ENCODE data around the gene AMH.

Gene AMH

DNA sequence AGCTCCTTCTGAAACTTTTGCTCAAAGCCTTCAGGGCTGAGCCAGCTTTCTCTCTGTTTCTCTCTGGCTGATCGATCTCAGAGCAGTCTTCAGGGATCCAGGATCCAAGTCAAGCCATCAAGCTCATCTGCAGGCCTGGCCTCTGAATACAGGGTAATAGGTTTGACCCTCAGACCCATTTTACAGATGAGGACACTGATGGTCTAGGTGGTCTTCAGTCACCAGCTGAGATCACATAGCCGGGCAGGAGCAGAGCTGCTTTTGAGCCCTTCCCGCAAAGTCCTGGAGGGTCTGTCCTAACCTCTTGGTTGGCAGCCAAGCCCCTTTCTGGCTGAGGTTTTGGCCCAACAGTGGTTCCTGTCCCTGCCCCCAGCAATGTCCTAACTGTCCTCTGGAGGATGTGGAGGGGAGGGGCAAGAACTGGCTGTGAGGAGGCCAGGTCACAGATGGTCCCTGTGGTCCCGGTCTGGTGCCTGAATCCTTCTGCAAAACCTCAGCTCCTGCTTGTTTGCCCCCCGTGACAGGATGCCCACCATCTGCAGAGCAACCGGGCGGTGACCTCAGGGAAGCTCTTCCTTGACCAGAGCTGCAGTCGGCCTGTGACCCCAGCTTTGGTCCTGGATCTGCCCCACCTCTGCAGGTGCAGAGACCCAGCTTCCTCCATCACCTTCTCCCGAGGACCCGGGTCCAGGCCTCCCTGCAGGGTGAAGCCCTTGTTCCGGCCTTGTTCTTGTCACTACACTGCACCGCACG lies 38.6 kb downstream of the AMH start:
- DNase-seq (ENCODE audit: low read depth), result no peak

- DNase-seq (ENCODE audit: low read depth), result no peak
These were observed 39.3 kb downstream of the AMH start for GRCh38 chr19:2288338-2288817.

DNA sequence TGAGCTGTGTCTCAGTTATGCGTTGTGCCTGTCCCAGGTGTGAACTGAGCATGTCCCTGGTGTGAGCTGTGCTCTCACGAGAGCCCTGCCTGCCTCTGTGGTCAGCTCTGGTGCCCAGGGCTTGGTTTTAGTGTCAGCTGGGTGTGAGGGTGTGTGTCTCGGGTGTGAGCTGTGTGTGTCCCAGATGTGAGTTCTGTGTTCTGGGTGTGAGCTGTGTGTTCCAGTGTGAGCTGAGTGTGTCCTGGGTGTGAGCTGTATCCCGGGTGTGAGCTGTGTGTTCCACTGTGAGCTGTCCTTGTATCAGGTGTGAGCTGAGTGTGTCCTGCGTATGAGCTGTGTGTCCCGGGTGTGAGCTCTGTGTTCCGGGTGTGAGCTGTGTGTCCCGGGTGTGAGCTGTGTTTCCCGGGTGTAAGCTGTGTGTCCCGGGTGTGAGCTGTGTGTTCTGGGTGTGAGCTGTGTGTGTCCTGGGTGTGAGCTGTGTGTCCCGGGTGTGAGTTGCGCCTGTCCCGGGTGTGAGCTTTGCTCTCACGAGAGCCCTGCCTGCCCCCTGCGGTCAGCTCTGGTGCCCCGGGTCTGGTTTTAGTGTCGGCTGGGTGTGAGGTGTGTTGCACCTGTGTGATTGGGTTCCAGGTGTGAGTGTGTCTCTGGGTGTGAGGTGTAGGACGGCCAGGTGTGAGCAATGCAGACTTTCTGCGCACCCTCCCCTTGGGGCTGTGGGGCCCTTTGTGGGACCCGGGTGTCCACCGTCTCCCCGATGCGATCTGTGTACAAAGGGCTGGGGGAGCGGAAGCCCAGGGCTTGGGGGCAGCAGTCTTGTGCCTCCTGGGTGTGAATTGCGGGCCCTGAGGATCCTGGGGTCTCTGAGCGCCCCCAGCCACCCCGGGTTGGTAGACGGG lies 39.9 kb downstream of the AMH start:
- DNase-seq (ENCODE audit: low read depth), result no peak

- no peak for DNase-seq (ENCODE audit: low read depth)
These were observed 40.8 kb downstream of the AMH start for GRCh38 chr19:2289714-2290435.

GRCh38 chr19:2290441-2291184 lies 41.5 kb downstream of the AMH start:
- DNase-seq (ENCODE audit: low read depth), result no peak

- no peak for DNase-seq (ENCODE audit: low read depth)
These were observed 42.1 kb downstream of the AMH start for GRCh38 chr19:2291185-2291751.

GRCh38 chr19:2294687-2295335 lies 45.7 kb downstream of the AMH start:
- no peak for DNase-seq (ENCODE audit: low read depth)

- DNase-seq (ENCODE audit: low read depth), result no peak
These were observed 47.0 kb downstream of the AMH start for GRCh38 chr19:2296141-2296540.

DNA sequence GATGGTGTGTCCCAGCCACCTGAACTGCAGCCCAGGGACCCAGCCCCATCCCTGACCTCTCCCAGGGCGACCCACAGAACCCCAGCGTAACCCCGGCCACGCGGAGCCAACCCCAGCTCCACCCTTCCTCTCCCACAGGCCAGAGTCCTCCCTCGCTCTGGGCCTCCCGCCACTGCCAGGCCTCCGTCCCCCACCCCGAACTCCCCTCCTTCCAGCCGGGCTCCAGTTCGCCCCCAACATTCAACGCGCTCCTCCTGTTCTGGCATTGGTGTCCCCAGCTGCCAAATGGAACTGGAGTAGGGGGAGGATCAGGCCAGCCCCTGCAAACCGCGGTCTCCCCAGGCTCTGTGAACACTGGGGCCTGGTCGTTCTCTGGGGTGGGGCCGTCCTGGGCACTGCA lies 51.4 kb downstream of the AMH start:
- no peak for DNase-seq (ENCODE audit: low read depth)

Data from T-helper 22 cell (primary cell).